NCI-H748 treated with DMSO at 0.1 percent for 48 hours (cell line): ENCODE measurements around the gene CTR9.

Source experiments
- DNase-seq: peaks from one replicate; lab custom pipeline; 2025; lab: John Stamatoyannopoulos, UW

The CTR9 gene

DNA sequence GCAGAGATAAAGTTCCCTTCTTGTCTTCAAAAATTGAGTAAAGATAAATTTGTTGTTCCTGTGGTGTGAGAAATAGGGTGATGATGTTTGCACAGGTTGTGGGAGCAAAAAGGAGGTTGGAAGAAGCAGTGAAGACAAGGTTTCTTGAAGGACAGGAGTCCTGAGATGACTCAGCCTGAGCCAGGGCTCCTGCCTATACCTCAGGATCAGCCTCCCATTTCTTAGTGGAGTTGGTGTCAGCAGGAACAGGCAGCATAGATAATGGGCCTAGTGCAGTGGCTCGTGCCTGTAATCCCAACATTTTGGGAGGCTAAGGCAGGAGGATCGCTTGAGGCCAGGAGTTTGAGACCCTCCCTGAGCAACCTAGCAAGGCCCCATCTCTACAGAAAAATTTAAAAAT is 29.0 kb downstream of the CTR9 start:
- DNase-seq, result no peak

DNA sequence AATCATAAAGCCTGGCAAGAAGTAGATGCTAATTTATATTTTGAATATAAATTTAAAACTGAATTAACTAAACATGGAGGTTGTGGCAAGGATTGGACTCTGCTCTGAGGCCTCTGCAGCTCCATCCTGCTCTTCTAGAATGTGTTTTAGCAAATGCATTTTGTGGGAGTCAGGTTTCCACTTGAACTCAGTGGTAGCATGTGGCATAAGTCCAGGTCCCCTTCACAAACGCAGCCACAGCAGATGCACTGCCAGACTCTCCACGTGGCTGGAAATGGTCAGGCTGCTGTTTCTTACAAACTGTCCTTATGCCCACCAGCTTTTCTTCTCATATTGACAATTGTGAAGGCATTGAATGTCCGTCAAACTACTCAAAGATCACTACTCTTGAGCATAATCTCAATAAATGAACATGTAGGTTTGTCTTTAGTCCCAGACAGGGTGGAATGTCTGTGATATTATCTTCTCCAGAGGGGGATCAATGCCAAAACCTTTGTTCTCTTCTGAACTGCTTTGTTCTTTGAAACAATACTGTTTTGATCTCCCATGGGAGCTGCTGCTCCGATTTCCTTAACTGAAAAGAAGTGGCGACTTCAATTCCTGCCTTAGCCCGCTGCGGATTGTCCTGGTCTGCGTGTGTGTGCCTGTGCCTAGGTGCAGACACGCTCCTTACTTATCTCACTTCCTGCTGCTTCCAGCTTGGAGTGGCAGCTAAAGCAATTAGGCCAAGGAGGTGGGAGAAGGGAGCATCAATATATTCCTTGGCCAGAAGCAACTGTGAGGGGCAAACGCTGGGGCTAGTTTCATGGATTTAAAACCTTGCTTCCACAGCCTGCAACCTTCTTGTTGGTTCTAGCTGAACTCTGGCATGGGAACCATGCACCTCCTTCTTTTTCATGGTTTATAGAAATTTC is 33.4 kb downstream of the CTR9 start:
- no peak for DNase-seq

DNA sequence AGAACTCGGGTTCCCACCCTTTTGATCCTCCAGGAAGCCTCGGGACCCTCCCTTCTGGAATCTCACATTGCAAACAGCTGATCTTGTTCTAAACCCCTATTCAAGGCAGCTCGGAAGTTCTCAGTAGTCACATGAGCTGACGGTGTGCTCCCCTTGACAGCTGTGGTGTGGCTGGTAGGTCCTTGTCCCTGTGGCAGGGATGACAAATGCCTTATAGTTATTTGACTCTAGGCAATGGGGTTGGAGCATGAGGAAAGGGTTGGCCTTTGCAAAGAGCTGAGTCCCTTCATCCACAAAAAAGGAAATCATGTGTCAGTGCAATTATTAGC is 34.1 kb downstream of the CTR9 start:
- no peak for DNase-seq

DNA sequence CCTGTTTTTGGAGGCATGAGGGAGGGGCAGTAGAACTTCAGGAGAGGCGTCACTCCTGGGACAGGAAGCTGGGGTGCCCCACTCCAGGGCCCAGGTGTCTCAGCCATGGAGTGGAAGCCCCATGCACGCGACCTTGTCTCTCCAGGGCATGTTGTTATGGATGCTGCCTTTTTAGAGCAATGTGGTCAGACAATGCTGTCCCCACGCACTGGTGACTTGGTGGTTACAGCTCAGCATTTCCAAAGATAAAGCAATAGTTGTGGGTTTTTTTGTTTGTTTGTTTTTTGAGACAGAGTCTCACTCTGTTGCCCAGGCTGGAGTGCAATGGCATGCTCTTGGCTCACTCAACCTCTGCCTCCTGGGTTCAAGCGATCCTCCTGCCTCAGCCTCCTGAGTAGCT is 35.4 kb downstream of the CTR9 start:
- DNase-seq, result no peak

DNA sequence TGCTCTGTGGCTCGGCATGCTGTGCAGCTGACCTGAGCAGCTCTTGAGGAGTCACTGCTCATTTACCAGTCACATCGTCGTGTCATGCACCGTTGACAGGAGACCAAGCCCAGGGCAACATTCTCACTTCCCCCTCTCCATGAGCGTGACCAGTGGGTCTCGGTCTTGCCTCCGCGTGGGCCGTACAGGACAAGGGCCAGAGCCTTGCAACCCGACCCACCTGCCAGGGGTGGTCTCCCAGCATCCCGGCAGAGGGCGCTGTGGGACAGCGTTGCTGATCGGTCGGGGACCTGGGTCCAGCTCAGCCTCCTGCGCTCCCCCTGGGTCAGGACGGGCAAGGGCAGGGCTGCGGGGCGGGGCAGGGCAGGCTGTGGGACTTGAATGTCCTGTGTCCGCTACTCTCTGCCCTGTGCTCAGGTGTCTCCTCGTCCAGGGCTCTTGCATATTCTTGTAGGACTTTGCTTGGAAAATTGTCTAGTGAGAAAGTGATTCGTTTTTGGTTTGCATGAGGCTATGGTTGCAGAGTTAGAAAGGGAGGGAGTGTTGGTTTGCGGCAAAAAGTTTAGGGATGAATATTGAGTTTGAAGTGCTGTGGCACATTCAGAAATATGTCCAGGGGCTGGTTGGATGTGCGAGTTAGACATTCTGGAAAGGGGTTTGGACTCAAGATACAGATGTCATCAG is 41.5 kb downstream of the CTR9 start:
- DNase-seq, result peak; percentile 22

DNA sequence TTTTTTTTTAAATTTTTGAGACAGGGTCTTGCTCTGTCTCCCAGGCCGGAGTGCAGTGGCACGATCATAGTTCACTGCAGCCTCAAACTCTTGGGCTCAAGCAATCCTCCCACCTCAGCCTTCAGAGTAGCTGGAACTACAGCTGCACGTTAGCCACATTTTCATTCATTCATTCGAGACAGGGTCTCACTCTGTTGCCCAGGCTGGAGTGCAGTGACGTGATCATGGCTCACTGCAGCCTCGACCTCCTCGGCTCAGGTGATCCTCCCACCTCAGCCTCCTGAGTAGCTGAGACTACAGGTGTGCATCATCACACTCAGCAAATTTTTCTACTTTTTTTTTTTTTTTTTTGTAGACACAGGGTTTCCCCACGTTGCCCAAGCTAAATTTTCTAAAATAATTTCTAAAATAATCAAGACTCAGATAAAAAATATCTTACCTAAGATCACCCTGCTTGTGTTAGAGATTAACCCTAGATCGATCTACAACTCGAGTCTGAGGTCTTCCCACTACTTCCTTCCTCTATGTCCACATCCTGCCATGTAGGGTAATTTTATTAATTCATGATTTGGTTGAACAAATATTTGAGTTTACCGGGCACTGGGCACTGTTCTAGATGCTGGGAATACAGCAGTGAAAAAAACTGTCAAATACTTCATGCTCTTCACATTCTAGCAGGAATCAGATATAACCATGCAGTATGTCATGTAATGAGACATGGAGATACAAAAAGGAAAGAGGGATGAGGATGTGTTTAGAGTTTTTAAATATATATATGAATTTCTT is 42.6 kb downstream of the CTR9 start:
- no peak for DNase-seq

DNA sequence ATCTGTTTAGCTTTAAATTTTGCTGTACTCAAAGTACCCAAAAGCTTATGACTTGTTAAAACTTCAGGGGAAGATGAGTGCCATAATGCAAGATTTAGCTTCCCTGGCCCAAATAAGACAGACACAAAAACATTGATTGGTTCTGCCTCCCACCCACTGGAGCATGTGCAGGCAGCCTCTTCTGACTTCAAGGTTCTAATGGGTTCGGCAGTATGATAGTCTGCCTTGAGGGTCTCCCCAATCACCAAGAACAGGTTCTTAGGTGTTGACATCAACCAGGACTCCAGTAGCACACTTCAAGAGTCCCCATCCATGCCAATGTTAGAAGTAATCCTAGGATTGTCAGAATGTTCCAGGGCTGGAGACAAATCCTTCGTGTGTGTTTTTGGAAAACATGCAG is 45.1 kb downstream of the CTR9 start:
- no peak for DNase-seq

DNA sequence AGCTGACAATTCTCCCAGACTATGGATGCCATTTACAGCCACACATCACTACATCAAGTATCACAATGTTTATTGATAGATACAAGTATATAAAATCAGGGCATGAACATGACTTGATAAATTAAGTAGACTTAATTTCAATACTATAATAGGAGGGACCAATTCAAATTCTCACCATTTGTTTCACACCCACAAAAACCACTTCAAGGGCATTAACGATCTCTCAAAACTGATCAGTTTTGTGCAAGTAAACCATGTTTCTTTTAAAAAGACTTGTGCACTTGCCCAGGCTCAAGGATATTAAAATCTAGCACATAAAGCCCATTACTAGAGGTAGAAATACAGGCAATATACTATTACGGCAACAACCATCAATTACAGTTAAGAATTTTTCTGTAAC is 46.0 kb downstream of the CTR9 start:
- no peak for DNase-seq

DNA sequence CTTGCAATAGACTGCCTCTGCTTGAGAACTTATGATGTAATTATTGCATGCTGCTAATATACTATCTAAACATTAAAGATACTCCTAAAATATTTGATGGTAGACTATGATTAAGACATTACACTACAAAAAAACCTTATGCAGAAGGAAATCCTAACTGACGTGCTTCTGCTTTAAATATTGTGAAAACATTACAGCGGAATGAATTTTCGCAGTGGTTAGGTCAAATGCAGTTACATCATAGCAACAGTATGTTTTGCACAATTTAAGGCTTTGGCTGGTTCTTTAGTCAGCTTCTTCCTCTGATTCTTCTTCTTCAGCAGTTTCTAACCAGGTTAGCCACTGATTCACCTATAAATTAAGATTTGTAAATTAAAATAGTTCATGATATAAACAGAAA is 46.5 kb downstream of the CTR9 start:
- DNase-seq, result no peak

DNA sequence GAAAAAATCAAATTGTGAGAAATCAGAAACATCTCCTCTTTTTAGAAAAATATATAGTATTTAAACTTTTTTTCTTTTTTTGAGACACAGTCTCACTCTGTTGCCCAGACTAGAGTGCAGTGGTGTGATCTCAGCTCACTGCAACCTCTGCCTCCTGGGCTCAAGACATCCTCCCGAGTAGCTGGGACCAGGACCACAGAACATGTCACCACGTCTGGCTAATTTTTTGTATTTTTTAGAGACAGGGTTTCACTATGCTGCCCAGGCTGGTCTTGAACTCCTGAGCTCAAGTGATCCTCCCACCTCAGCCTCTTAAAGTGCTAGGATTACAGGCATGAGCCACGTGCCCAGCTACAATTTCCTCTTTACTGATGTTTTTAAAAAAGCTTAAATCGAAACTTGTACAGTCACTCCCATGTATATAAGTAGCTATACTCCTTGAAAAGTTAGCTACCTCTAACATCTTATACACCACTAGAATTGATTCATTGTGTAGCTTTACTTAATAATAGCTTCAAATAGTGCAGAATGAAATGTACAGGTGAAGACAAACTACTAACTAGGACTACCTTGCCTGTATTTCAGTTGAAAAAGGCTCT is 47.4 kb downstream of the CTR9 start:
- no peak for DNase-seq

DNA sequence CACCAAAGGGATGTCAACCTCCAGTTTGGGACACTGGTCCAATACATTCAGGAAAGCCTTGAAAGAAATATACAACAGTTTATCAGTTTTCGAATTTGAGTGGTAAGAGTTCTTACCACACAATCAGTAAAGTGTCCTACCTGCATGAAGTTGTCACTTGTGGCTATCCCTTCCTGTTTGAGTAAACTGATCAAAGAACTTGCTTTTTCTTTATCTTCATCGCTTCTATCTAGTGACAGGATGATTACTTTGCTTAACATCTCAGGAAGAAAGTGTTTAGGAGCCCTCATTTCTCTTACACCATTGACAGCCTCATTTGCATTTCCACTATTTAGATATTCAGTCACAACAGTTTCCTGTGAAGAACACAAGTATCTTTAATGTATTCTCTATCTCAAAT is 49.2 kb downstream of the CTR9 start:
- DNase-seq, result no peak

DNA sequence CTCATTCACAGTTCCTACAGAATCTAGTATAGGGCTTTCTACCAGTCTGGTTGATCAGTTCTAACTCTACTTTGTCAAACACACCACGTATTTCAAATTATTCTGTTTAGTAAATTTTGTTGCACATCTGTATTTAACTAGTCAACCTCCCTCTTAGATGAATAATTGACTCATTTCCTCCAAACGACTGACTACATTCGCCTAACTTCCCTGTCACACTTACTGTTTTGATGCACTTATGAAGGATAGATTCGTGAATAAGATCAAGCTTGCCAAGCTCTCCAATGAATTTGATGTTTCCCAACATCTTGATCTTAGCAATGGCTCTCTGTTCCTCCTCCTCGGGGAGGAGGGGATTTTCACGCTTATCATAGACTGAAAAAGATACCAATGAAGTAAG is 52.6 kb downstream of the CTR9 start:
- no peak for DNase-seq

DNA sequence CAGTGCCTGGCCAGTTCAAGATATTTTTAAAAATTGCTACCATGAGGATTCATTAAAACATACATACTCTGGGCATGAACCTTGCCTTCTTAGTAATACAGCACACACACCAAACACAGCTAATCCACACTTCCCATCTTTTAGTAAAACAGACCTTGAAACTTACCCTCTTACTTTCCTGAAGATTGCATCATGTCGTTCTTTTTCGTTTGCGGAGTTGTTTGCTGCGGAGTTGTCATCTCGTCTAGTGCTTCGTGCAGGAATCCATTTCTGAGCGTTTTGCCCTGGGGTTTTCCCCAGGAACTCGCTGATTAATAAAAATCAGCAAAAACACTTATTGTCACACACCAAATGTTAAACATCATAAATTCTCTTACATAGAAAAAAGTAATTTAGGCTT is 54.7 kb downstream of the CTR9 start:
- no peak for DNase-seq

DNA sequence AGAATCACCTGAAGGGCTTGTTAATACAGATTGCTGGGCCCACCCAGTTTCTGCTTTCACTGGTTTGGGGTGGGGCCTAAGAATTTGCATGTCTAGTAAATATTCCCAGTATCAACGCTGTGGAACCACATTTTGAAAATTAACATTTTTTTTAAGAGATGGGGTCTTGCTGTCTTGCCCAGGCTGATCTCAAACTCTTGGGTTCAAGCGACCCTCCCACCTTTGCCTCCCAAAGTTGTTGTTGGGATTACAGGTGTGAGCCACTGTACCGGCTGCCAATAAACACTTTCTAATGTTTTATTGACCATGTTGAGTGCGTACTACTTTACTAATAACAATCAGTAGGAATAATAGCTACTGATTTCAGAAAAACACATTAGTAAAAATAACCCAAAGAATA is 55.2 kb downstream of the CTR9 start:
- DNase-seq, result no peak

DNA sequence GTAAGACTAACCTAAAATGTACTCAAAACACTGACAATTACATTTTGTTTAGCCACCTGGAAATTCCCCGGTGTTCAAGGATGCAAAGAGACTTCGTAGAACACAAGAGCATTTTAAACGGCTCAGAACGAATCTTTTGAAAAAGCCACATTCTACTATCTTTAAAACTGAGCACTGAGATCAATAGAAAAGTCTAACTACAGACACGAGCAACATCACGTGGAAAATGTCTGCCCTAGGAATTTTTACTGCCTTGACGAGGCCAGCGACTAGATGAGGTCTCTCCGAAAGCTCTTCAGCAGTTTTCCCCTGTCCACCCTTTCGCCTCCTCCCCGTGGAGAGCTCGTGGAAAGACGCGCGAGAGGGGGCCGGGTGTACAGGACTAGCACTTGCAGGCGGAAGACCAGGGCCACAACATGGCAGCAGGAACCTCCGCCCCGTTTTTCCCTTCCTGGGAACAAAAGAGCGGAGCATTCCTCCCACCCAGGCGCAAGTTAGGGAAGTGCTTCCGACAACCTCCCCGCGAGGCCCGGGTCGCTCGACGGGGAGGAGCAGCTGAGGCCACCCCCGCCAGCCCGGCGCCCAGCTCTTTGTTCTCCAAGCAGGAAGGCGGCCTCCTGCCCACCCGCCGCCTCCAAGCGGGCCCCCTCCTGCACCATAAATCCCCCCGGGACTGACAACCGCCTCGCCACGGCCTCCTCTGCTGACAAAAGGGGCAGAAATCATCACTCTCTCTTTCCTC is 56.6 kb downstream of the CTR9 start:
- DNase-seq, result peak; percentile 24

DNA sequence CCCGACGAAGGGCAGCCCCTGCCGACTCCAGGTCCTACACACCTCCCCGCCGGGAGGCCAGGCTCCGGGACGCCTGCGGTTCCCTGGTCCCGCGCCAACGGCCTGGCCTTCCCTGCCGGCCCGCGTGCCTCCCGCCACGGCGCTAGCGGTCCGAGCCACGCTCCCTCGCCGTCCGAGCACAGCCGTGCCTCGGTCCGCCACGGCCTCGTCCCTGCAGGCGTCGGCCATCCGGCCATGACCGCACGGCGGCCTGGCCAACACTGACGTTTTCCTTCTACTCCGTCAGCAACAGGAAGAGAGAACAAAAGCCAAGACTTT is 57.1 kb downstream of the CTR9 start:
- no peak for DNase-seq

DNA sequence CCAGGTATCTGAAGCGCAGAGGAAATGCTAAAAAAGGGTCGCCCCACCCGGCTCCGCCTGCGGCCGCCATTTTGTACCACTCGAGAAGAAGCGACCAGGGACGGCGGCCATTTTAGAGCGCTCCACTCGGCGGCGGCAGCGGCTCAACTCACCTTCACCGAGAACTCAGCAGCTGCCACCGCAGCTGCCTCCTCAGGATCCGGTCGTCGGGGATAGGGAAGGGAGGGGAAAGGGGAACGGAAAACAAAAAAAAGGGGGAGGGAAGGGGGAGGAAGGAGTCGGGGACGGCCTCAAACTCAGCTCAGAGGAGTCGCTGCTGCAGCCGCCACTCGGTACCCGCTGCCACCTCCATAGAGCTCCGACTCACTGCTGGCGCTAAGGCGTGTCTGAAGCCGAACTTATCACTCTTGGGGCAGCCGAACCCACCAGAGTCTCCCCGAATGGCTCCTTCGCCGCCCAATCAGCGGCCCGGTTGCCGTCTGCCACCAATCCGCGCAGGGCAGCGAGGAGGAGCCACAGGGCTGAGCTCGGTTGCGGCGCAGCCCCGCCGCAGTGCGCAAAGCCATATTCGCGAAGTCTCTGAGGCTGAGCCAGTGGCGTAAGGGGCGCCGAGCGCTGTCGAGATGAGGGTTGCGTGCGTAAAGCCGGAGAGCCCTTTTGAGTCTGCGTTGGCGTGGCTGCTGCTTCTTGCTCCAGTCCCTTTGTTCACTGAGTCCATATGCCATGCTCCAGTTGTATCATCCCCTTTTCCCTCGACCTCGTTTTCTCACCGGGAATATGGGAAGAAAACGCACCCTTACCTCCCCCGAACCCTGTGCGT is 57.7 kb downstream of the CTR9 start, which contains the start of gene EIF4G2:
TSS of gene EIF4G2 (minus strand) at position 374 of the 820 bp plus-strand sequence.
- peak; percentile 94 for DNase-seq

DNA sequence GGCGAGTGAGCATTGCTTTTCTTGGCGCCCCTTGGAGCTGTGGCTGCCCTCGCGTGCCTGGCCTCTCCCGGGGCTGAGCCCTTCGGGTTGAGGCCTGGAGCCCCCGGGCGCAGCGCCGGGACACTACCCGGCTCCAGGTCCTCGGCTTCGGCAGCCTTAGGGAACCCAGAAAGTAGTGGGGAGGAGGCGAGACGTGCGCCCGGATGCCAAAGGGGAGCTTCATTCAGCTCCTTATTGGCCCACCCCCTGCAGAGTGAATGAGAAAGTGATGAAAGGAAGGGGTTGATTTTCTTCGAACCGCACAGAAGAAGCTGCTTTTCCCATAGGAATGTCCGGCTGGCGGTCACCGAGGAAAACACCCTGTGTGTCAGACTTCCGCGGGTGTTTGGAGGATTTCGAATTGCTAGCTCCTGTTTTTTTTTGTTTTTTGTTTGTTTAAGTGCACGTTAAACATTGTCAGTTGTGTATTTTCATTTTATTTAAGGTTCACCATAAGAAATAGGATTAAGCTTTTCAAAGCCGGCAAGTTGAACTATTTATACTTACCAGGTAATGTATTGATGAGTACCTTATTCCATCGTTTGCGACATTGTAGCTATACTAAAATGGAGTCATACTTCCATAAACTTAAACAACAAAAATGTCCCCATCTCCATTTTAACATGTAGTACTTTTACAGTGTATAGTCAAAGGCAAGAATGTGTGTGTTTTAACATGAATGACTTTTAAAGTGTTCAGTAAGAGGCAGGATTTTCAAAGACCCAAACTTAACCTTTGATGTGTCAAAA is 58.5 kb downstream of the CTR9 start:
- no peak for DNase-seq

DNA sequence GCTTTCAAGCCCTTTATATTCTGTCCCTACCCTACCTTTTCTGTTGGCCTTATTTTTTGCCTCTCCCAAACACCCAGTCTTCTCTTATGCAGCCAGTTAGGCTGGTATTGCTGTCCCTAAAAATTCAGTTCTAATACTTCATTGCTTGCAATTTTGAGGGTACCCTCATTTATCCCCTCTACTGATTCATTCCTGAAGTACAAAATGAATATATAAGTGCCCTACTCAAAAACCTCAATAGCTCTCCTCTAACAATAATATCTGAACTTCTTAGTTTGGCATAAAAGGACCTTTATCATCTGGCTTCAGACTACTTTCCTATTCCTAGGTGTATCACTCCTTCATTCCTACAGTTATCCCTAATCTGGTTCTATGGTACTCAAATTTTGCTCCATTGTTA is 62.9 kb downstream of the CTR9 start:
- DNase-seq, result no peak

DNA sequence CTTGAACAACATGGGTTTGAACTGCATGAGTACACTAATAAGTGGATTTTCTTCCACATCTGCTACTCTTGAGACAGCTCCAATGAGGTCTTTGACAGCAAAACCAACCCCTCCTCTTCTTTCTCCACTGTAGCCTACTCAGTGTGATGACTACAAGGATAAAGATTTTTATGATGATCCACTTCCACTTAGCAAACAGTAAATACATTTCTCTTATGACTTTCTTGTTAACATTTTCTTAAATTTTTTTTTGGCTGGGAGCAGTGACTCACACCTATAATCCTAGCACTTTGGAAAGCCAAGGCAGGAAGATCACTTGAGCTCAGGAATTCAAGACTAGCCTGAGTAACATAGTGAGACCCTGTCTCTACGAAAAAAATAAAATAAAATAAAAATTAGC is 67.5 kb downstream of the CTR9 start:
- no peak for DNase-seq
